ENCODE measurements around the gene TMEM72. TPM values are rescaled to one million over a fixed set of nuclear protein-coding genes. Genes with fewer than 3 reads are reported as not detected.

TMEM72 gene
- polyA plus RNA-seq, 2 of the 4 experiments (the other 2 are of a cell fraction) = not detected

GRCh38 chr10:44975431-44976331 is 64.5 kb downstream of the TMEM72 start:
- H3K4me1 ChIP-seq = peaks cover 42% of the 10 kb centered on the region

GRCh38 chr10:44976352-44977198 is 65.4 kb downstream of the TMEM72 start:
- Histone ChIP-seq H3K9me3 (no peaks in the 10 kb centered on the region), H3K4me2 (no peak overlapping the region), H3K4me1 (peaks cover 50% of the 10 kb centered on the region), H3K4me3 (no peak overlapping the region), H3K27ac (peak overlapping the region in 1 of 2 experiments; percentile 47; a peak in 1 of 6 replicates)
- POLR2A ChIA-PET = interaction anchor here (0.8 to 1.0 kb wide), 2 partner anchors 13 to 17 kb away, joined by 5 to 8 read pairs; partner anchors contain the start of gene RASSF4
- WGBS (ENCODE audit: missing lambda C conversion rate) = 89% methylated on average over 9 of the region's 9 CpGs
- CTCF ChIA-PET = interaction anchor here (1.1 to 9.7 kb wide), 6 partner anchors 13 to 111 kb away, joined by 3 to 69 read pairs (median 5); no protein-coding TSS in a partner anchor
- no peak for TF ChIP-seq NR3C1 (IDR thresholded peaks at IDR 0.05)
- no peak for TF ChIP-seq CBX2 (IDR thresholded peaks at IDR 0.05; ENCODE audit: borderline replicate concordance, low read depth)
- TF ChIP-seq TP53 (CRISPR knock-in tag; IDR thresholded peaks at IDR 0.05) = no peak
- TF ChIP-seq BCL3 (IDR thresholded peaks at IDR 0.05) = no peak
- no peak for TF ChIP-seq CBX8 (IDR thresholded peaks at IDR 0.05)
- TF ChIP-seq KDM1A (IDR thresholded peaks at IDR 0.05; ENCODE audit: low read depth) = no peak
- no peak for TF ChIP-seq HES2 (IDR thresholded peaks at IDR 0.05)
- TF ChIP-seq EHF (CRISPR knock-in tag; IDR thresholded peaks at IDR 0.05) = no peak
- no peak for TF ChIP-seq MYC (IDR thresholded peaks at IDR 0.05; ENCODE audit: borderline replicate concordance, low read length)
- TF ChIP-seq MAFK (IDR thresholded peaks at IDR 0.05; ENCODE audit: partially characterized antibody) = no peak
- no peak for TF ChIP-seq JUN (IDR thresholded peaks at IDR 0.05)
- TF ChIP-seq CHD2 (IDR thresholded peaks at IDR 0.05; ENCODE audit: low read length, partially characterized antibody) = no peak
- no peak for TF ChIP-seq HOXB13 (CRISPR knock-in tag; IDR thresholded peaks at IDR 0.05; ENCODE audit: low read depth)
- TF ChIP-seq FOXS1 (CRISPR knock-in tag; IDR thresholded peaks at IDR 0.05) = no peak
- DNase-seq (ENCODE audit: low read depth in 1 of 2, low spot score in 1 of 2) (no peak), ATAC-seq (no peak), FAIRE-seq (no peak)

More at GRCh38 chr10:44975431-44976331, 64.5 kb downstream of the TMEM72 start:
- ATAC-seq = 0 out of 6 replicates have a peak, but pooled peaks of 1 of the 2 experiments have one; percentile 2
- CTCF ChIA-PET = interaction anchor here (0.6 to 9.7 kb wide), 8 partner anchors 12 to 1270 kb away, joined by 3 to 69 read pairs (median 5); no protein-coding TSS in a partner anchor
- H3K4me2 ChIP-seq = peak overlapping the region; percentile 83
- no peaks in the 10 kb centered on the region for H3K9me3 ChIP-seq
- no peak for FAIRE-seq
- TF ChIP-seq HMGXB4 (CRISPR knock-in tag; IDR thresholded peaks at IDR 0.05; ENCODE audit: borderline replicate concordance) = no peak
- TF ChIP-seq NPAS2 (CRISPR knock-in tag; IDR thresholded peaks at IDR 0.05; ENCODE audit: borderline replicate concordance) = no peak
- no peak for TF ChIP-seq BCL3 (IDR thresholded peaks at IDR 0.05)
- TF ChIP-seq EHMT2 (IDR thresholded peaks at IDR 0.05; ENCODE audit: low read depth) = no peak
- no peak for TF ChIP-seq SREBF2 (IDR thresholded peaks at IDR 0.05)
- TF ChIP-seq CHD4 (IDR thresholded peaks at IDR 0.05; ENCODE audit: borderline replicate concordance) = no peak
- TF ChIP-seq USF2 (IDR thresholded peaks at IDR 0.05) = no peak
- TF ChIP-seq E2F6 (IDR thresholded peaks at IDR 0.05; ENCODE audit: borderline replicate concordance, low read depth) = no peak
- TF ChIP-seq TP53 (CRISPR knock-in tag; IDR thresholded peaks at IDR 0.05) = no peak
- H3K4me3 ChIP-seq = no peak overlapping the region; the same call in 2 of the 3 replicates
- POLR2A ChIA-PET = interaction anchor here (0.6 to 1.0 kb wide), 4 partner anchors 12 to 1305 kb away, joined by 4 to 8 read pairs (median 4); partner anchors contain the start of gene RASSF4
- 52% methylated on average over 8 of the region's 10 CpGs for WGBS (ENCODE audit: missing lambda C conversion rate)
- H3K27ac ChIP-seq = peak overlapping the region; percentile 76 to 90
- DNase-seq (ENCODE audit: low read depth in 1 of 2, low spot score in 1 of 2) = peak in 1 of 2 experiments; percentile 21
